ENCODE results near the gene OAF.

GRCh38 chr11:120219232-120219937 lies 8.6 kb downstream of the OAF start:
- TF ChIP-seq CTCF (IDR thresholded peaks at IDR 0.05): no peak
- TF ChIP-seq POLR2A (IDR thresholded peaks at IDR 0.05): no peak
- TF ChIP-seq EP300 (IDR thresholded peaks at IDR 0.05): no peak
